ENCODE results near the gene MAT1A.
"Not testable (repeated sequence)": the region's sequence is repeated elsewhere in the genome, so short reads cannot be mapped to it uniquely, and the experiment has no call there.

The MAT1A gene

GRCh38 chr10:80321183-80321582 lies 31.7 kb upstream of the MAT1A start:
- no peak for TF ChIP-seq CTCF (IDR thresholded peaks at IDR 0.05; ENCODE audit: borderline replicate concordance, insufficient read depth, low read depth, low read length)

DNA sequence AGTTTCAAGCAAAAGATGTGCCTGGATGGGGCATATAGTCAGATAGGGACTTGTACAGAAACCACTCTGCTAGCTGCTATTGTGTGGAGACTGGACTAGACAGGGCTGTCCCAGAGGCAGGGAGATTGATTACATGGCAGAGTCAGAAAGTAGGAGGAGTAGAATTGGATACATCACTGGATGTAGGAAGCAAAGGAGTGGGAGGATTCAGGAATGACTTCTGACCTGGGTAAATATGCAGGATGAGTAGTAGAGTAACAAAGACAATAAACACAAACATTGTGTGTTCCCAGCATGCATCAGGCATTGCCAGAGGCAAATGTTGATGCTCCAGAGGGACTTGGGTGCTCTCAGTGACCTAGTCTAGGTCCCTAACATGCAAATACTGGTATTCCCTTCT lies 30.9 kb upstream of the MAT1A start:
- H3K4me3 ChIP-seq (ENCODE audit: low read depth, low read length) = no peak overlapping the region
- TF ChIP-seq CTCF (IDR thresholded peaks at IDR 0.05; ENCODE audit: borderline replicate concordance, insufficient read depth, low read depth, low read length) = no peak

More at GRCh38 chr10:80321183-80321582, 31.7 kb upstream of the MAT1A start:
- H3K4me3 ChIP-seq (ENCODE audit: low read depth, low read length) = no peak overlapping the region

DNA sequence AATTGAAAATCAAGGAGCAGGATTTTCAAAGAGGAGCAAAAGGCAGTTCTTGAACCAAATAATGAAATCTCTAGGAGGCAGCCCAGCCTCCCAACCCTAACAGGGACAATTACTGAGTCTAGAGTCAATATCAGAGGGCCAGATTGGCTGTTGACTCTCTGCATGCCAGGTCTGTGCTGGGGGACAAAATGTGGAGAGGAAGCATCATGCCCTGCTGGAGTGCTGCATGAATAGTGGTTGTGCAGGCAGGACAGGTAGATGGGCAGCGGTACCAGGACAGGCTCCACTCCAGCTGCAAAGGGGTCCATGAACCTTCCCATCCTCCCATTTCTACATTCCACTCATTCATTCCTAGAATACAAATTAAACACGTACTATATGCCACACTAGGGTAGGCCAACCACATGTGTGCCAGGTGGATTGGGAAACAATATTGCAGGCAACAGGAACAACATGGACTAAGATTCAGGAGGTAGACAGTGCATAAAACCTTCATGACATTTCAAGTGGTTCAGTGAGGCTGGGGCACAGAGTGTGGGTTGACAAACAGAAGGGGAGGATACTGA lies 30.4 kb upstream of the MAT1A start:
- no peak overlapping the region for H3K4me3 ChIP-seq (ENCODE audit: low read depth, low read length)
- no peak for TF ChIP-seq CTCF (IDR thresholded peaks at IDR 0.05; ENCODE audit: borderline replicate concordance, insufficient read depth, low read depth, low read length)

- TF ChIP-seq CTCF (IDR thresholded peaks at IDR 0.05; ENCODE audit: borderline replicate concordance, insufficient read depth, low read depth, low read length) = no peak
- no peak overlapping the region for H3K4me3 ChIP-seq (ENCODE audit: low read depth, low read length)
Observed at GRCh38 chr10:80319318-80319717, 29.9 kb upstream of the MAT1A start.

- no peak overlapping the region for H3K4me3 ChIP-seq (ENCODE audit: low read depth, low read length)
- no peak for TF ChIP-seq CTCF (IDR thresholded peaks at IDR 0.05; ENCODE audit: borderline replicate concordance, insufficient read depth, low read depth, low read length)
Observed at GRCh38 chr10:80318742-80319141, 29.3 kb upstream of the MAT1A start.

GRCh38 chr10:80315391-80315790 lies 25.9 kb upstream of the MAT1A start:
- no peak overlapping the region for H3K4me3 ChIP-seq (ENCODE audit: low read depth, low read length)
- TF ChIP-seq CTCF (IDR thresholded peaks at IDR 0.05; ENCODE audit: borderline replicate concordance, insufficient read depth, low read depth, low read length) = no peak

DNA sequence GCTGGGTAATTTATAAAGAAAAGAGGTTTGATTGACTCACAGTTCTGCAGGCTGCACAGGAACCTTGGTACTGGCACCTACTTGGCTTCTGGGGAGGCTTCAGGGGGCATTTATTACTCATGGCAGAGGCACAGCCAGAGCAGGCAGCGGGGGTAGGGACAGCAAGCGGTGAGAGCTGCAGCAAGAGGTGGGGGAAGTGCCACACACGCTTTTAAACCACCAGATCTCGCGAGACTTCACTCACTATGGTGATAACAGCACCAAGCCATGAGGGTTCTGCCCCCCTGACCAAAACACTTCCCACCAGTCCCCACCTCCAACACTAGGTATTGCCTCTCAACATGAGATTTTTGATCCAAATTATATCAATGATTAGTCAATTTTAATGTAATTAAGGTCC lies 24.1 kb upstream of the MAT1A start:
- TF ChIP-seq CTCF (IDR thresholded peaks at IDR 0.05; ENCODE audit: borderline replicate concordance, insufficient read depth, low read depth, low read length) = no peak
- H3K4me3 ChIP-seq (ENCODE audit: low read depth, low read length) = no peak overlapping the region

GRCh38 chr10:80305989-80306388 lies 16.5 kb upstream of the MAT1A start:
- not testable (repeated sequence) for H3K4me3 ChIP-seq (ENCODE audit: low read depth, low read length)
